T-helper 2 cell treated with Interferon-gamma antibody and Interleukin-4, amounts not matched to agents 100 ng/mL and 5 ng/mL, for 36 hours (primary cell): ENCODE measurements around the gene XRCC2. TPM values are rescaled to one million over a fixed set of nuclear protein-coding genes. Genes with fewer than 3 reads are reported as not detected.
"Not testable (repeated sequence)": the region's sequence is repeated elsewhere in the genome, so short reads cannot be mapped to it uniquely, and the experiment has no call there.

Experiments
- intact Hi-C: fragments of 100-400 bp; cut with micrococcal nuclease; formaldehyde crosslinking; loops from one replicate; pipeline ENCODE4 v1.15.1; 2023
- total RNA-seq: library from RNA; stranded (reverse); gene quantifications from 2 replicates; pipeline ENCODE4 v1.2.3, GENCODE V29; 2022

XRCC2 gene
- total RNA-seq, 1 donor from 2014 or later: 20.2 TPM

GRCh38 chr7:152666078-152666477, 9.9 kb downstream of the XRCC2 start:
- intact Hi-C loops: no loop called here

GRCh38 chr7:152664636-152665035, 11.3 kb downstream of the XRCC2 start:
- intact Hi-C loops: no loop called here

GRCh38 chr7:152663931-152664330, 12.0 kb downstream of the XRCC2 start:
- intact Hi-C loops: no loop called here

GRCh38 chr7:152663148-152663740, 12.7 kb downstream of the XRCC2 start:
- intact Hi-C loops: no loop called here

GRCh38 chr7:152661479-152661878, 14.5 kb downstream of the XRCC2 start:
- intact Hi-C loops: no loop called here

GRCh38 chr7:152660021-152660420, 15.9 kb downstream of the XRCC2 start:
- intact Hi-C loops: no loop called here

GRCh38 chr7:152654971-152655370, 21.0 kb downstream of the XRCC2 start:
- intact Hi-C loops: no loop called here

- intact Hi-C loops: no loop called here
Observed at GRCh38 chr7:152649220-152649619, 26.7 kb downstream of the XRCC2 start.

GRCh38 chr7:152647009-152647408, 28.9 kb downstream of the XRCC2 start:
- intact Hi-C loops: no loop called here

- intact Hi-C loops: not testable (repeated sequence)
Observed at GRCh38 chr7:152646579-152646978, 29.4 kb downstream of the XRCC2 start.

- intact Hi-C loops: no loop called here
Observed at GRCh38 chr7:152643979-152644559, 31.9 kb downstream of the XRCC2 start.

- intact Hi-C loops: no loop called here
Observed at GRCh38 chr7:152641384-152641783, 34.6 kb downstream of the XRCC2 start.

- intact Hi-C loops: no loop called here
Observed at GRCh38 chr7:152640829-152641228, 35.1 kb downstream of the XRCC2 start.

- intact Hi-C loops: no loop called here
Observed at GRCh38 chr7:152637920-152638580, 37.9 kb downstream of the XRCC2 start.

- intact Hi-C loops: no loop called here
Observed at GRCh38 chr7:152637161-152637560, 38.8 kb downstream of the XRCC2 start.

GRCh38 chr7:152636441-152636840, 39.5 kb downstream of the XRCC2 start:
- intact Hi-C loops: no loop called here

GRCh38 chr7:152633504-152633903, 42.4 kb downstream of the XRCC2 start:
- intact Hi-C loops: no loop called here

GRCh38 chr7:152633072-152633471, 42.9 kb downstream of the XRCC2 start:
- intact Hi-C loops: no loop called here

- intact Hi-C loops: not testable (repeated sequence)
Observed at GRCh38 chr7:152628772-152629171, 47.2 kb downstream of the XRCC2 start.

GRCh38 chr7:152624228-152624627, 51.7 kb downstream of the XRCC2 start:
- intact Hi-C loops: no loop called here

- intact Hi-C loops: no loop called here
Observed at GRCh38 chr7:152621426-152621825, 54.5 kb downstream of the XRCC2 start.

GRCh38 chr7:152619027-152619739, 56.8 kb downstream of the XRCC2 start:
- intact Hi-C loops: no loop called here
